Breast epithelium (tissue), 4 donors: ENCODE results near the gene GALNT7. TPM values are rescaled to one million over a fixed set of nuclear protein-coding genes. Genes with fewer than 3 reads are reported as not detected.

Experiments
- DNase-seq, 2 donors: peaks; one replicate each; pipeline ENCODE4 v3.0.0-alpha.2; 2019; ENCODE audit warnings: low spot score in 2 of 2
- H3K27ac ChIP-seq, 2 donors: fragments of 200-600 bp; sonication (generic) in 1 of 2; one replicate each; pipeline ENCODE4 v1.5.1; 2016 to 2019; ENCODE audit warnings: mild to moderate bottlenecking in 1 of 2
- H3K27me3 ChIP-seq, 2 donors: fragments of 200-600 bp; sonication (generic) in 1 of 2; one replicate each; pipeline versions ENCODE4 v1.5.1 to v1.6.0; 2017 to 2019; ENCODE audit warnings: control low read depth in 1 of 2, mild to moderate bottlenecking in 1 of 2
- H3K36me3 ChIP-seq: fragments of 200-600 bp; one replicate; pipeline ENCODE4 v1.5.1; 2019
- H3K4me1 ChIP-seq, 2 donors: fragments of 200-600 bp; sonication (generic); one replicate each; pipeline ENCODE4 v1.5.1; 2016 to 2019; ENCODE audit warnings: control low read depth in 1 of 2
- H3K4me3 ChIP-seq, 3 donors: fragments of 200-600 bp; sonication (generic); 1 replicate in 2 of 3; 2 replicates in 1 of 3; pipeline ENCODE4 v1.5.1; 2016 to 2019; ENCODE audit warnings: mild to moderate bottlenecking in 3 of 3, moderate library complexity in 2 of 3
- H3K9me3 ChIP-seq, 2 donors: fragments of 200-600 bp; sonication (generic) in 1 of 2; one replicate each; pipeline ENCODE4 v1.5.1; 2016 to 2019; ENCODE audit warnings: control low read depth in 1 of 2
- CTCF ChIP-seq, 3 donors: fragments of 450-650 bp; IDR thresholded peaks; one replicate each; pipeline ENCODE4 v1.5.1; 2016 to 2017; ENCODE audit warnings: antibody characterized with exemption in 3 of 3, mild to moderate bottlenecking in 3 of 3, moderate library complexity in 3 of 3
- POLR2A ChIP-seq: fragments of 450-650 bp; IDR thresholded peaks from one replicate; pipeline ENCODE4 v1.6.1; 2016; ENCODE audit warnings: antibody characterized with exemption, mild to moderate bottlenecking, moderate library complexity
- POLR2AphosphoS5 ChIP-seq, 3 donors: sonication (generic); formaldehyde crosslinking; IDR thresholded peaks; one replicate each; pipeline ENCODE4 v1.6.1; 2017; ENCODE audit warnings: antibody characterized with exemption in 3 of 3
- intact Hi-C: fragments of 100-400 bp; cut with DNase I; formaldehyde crosslinking; loops from one replicate; pipeline ENCODE4 v1.15.1; 2023; ENCODE audit warnings: low total_unique reads
- total RNA-seq, 3 donors: library from RNA; depleted of rRNA; stranded (reverse); fragments of >200 nt; gene quantifications; one replicate each; pipeline ENCODE4 v1.1.0, GENCODE V29; 2016

GALNT7 gene
- total RNA-seq, 3 donors from 2014 or later = 10.7 to 67.2 (median 52.2) TPM

DNA sequence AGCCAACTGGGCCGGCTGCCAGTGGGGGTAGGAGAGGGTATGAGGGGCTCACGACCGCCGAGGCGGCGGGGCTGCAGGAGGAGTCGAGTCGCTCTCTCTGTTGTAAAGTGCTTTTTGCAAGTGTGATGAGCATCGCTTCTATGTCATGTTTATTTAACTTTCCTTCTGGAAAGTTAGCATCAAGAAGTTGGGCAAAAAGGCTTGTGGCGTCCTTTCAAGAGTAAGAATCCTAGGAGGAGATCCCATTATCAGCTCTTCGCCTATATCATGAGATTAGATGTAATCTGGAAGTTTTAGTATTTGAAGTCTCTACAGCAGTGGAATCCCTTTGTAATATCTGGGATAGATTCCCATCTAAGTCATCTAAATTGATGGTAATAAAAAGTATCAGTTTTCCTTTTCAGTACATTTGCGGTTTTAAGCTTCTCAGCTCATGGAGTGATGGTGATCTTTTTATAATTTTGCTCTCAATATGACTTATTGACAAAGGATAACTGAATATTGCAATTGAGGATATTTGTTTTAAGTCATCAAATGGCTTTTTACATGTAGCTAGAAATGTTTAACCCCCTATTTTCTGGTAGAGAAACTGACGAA, 1.7 kb downstream of the GALNT7 start:
- Histone ChIP-seq H3K9me3 (no peaks in the 10 kb centered on the region), H3K27me3 (no peaks in the 10 kb centered on the region), H3K4me3 (peak overlapping the region; percentile 86 to 96 (median 88)), H3K27ac (peak overlapping the region; percentile 92 to 97), H3K4me1 (peaks cover 0 to 8% of the 10 kb centered on the region in 2 donors), H3K36me3 (no peaks in the 10 kb centered on the region)
- no peak for TF ChIP-seq POLR2A
- no peak for TF ChIP-seq POLR2AphosphoS5 (IDR thresholded peaks at IDR 0.05)
- TF ChIP-seq CTCF (IDR thresholded peaks at IDR 0.05) = no peak
- intact Hi-C loops = no loop called here
- DNase-seq = no peak

- no peak for DNase-seq
- Histone ChIP-seq H3K36me3 (no peaks in the 10 kb centered on the region), H3K4me1 (peaks cover 0 to 8% of the 10 kb centered on the region in 2 donors), H3K9me3 (no peaks in the 10 kb centered on the region), H3K4me3 (no peak overlapping the region), H3K27me3 (no peaks in the 10 kb centered on the region), H3K27ac (no peak overlapping the region)
- intact Hi-C loops = no loop called here
- TF ChIP-seq CTCF (IDR thresholded peaks at IDR 0.05) = no peak
- TF ChIP-seq POLR2AphosphoS5 (IDR thresholded peaks at IDR 0.05) = no peak
- TF ChIP-seq POLR2A = no peak
These were observed 2.5 kb downstream of the GALNT7 start for GRCh38 chr4:173171098-173171497.

- no peak overlapping the region for H3K4me3 ChIP-seq
- no peak for TF ChIP-seq POLR2A
- no peak for TF ChIP-seq CTCF (IDR thresholded peaks at IDR 0.05)
- TF ChIP-seq POLR2AphosphoS5 (IDR thresholded peaks at IDR 0.05) = no peak
- H3K36me3 ChIP-seq = no peaks in the 10 kb centered on the region
- H3K9me3 ChIP-seq = no peaks in the 10 kb centered on the region
- intact Hi-C loops = no loop called here
- DNase-seq = no peak
- H3K4me1 ChIP-seq = peaks cover 0 to 8% of the 10 kb centered on the region in 2 donors
- no peaks in the 10 kb centered on the region for H3K27me3 ChIP-seq
- H3K27ac ChIP-seq = no peak overlapping the region
These were observed 3.4 kb downstream of the GALNT7 start for GRCh38 chr4:173171987-173172386.

- Histone ChIP-seq H3K27me3 (no peaks in the 10 kb centered on the region), H3K4me1 (peaks cover 0 to 8% of the 10 kb centered on the region in 2 donors), H3K9me3 (no peaks in the 10 kb centered on the region), H3K36me3 (no peaks in the 10 kb centered on the region), H3K4me3 (no peak overlapping the region), H3K27ac (no peak overlapping the region)
- TF ChIP-seq CTCF (IDR thresholded peaks at IDR 0.05) = no peak
- no peak for TF ChIP-seq POLR2A
- TF ChIP-seq POLR2AphosphoS5 (IDR thresholded peaks at IDR 0.05) = no peak
- no peak for DNase-seq
- intact Hi-C loops = no loop called here
These were observed 5.6 kb downstream of the GALNT7 start for GRCh38 chr4:173174184-173174583.

GRCh38 chr4:173174594-173175012, 6.0 kb downstream of the GALNT7 start:
- peaks cover 0 to 8% of the 10 kb centered on the region in 2 donors for H3K4me1 ChIP-seq
- H3K9me3 ChIP-seq = no peaks in the 10 kb centered on the region
- H3K36me3 ChIP-seq = no peaks in the 10 kb centered on the region
- H3K4me3 ChIP-seq = no peak overlapping the region
- H3K27ac ChIP-seq = no peak overlapping the region
- TF ChIP-seq POLR2A = no peak
- TF ChIP-seq POLR2AphosphoS5 (IDR thresholded peaks at IDR 0.05) = no peak
- no peak for TF ChIP-seq CTCF (IDR thresholded peaks at IDR 0.05)
- no peaks in the 10 kb centered on the region for H3K27me3 ChIP-seq
- intact Hi-C loops = no loop called here
- DNase-seq = no peak
